Stimulated activated naive CD8-positive, alpha-beta T cell treated with anti-CD3 and anti-CD28 coated beads, Interleukin-15, amount 100 ng/mL, for 72 hours (primary cell): Measurements from ENCODE around the gene HPCAL4.

Experiments
- ATAC-seq: fragments of 150-1000 bp; cut with Tn5 transposase; 2 replicates; pipeline ENCODE4 v1.10.0; 2021; ENCODE audit warnings: mild to moderate bottlenecking, moderate library complexity
- DNase-seq, 2 donors: peaks; one replicate each; pipeline ENCODE4 v3.0.0; 2021 to 2022
- H3K27ac Mint-ChIP-seq, 2 donors: one replicate each; pipeline ENCODE4 v1.8.0; 2022; ENCODE audit warnings: mild to moderate bottlenecking in 2 of 2, mixed read lengths in 2 of 2, moderate library complexity in 2 of 2
- H3K27me3 Mint-ChIP-seq: one replicate; pipeline ENCODE4 v1.8.0; 2022; ENCODE audit warnings: mixed read lengths
- H3K4me1 Mint-ChIP-seq: one replicate; pipeline ENCODE4 v1.8.0; 2022; ENCODE audit warnings: mild to moderate bottlenecking, mixed read lengths
- H3K4me3 Mint-ChIP-seq, 2 donors: one replicate each; pipeline ENCODE4 v1.8.0; 2022; ENCODE audit warnings: mild to moderate bottlenecking in 2 of 2, mixed read lengths in 2 of 2, moderate library complexity in 1 of 2
- H3K9me3 Mint-ChIP-seq, 2 donors: one replicate each; pipeline ENCODE4 v1.8.0; 2022; ENCODE audit warnings: mixed read lengths in 2 of 2

Gene HPCAL4

DNA sequence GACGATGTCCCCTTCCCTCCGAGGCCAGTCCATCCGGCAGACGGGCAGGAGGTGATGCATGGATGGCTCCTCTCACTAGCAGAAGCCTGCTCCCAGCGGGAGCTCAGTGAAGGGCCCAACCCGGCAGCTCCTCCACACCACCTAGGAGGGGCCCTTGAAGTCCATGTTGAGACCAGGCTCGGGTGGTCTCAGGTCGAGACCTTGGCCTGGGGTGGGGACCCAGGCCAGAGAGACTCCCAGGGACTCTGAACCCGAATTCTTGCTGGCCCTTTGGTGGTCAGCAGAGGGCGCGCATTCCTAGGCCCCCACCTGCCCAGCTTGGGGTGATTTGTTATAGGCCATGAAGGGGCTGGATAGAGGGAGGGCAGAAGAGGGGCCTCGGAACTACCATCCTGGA lies 18.7 kb downstream of the HPCAL4 start:
- Mint-ChIP-seq H3K4me1 (peaks cover 36% of the 10 kb centered on the region), H3K27ac (no peak overlapping the region), H3K4me3 (peak overlapping the region; percentile 59 to 71), H3K27me3 (peaks cover 55% of the 10 kb centered on the region), H3K9me3 (no peaks in the 10 kb centered on the region)
- ATAC-seq: peak; percentile 34
- no peak for DNase-seq

DNA sequence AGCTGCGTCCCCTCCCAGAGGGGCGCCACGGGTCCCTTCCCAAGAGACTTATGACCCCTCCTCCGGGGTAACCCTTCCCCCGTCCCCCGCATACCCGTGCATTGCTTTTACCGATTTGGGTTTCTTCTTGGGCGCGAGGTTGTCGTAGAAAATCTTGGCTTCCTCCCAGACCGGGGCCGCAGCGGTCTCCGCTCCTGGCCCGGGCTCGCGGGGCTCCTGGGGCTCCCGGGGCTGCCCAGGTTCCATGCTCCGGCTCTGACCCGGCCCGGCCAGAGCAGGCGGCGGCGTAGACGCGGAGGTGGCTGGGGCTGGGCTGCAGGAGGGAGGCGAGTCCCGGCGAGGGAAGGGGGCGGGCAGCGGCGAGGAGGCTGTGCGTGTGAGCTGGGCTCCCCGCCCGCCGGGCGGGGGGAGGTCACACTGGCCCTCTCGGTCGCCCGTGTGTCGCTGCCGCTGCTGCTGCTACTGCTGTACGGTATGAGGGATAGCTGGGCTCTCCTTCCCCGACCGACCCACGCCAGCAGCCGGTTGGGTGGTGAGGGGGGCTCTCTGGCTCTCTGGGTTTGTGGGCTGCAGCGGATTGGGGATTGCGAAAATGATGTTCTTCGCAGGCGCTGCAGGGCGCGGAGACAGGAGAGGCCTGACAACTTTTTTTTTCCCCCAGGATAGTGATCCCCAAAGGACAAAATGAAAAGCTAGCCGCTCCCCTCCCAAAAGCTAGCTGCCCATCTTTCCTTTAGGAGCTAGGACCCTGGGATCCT lies 19.3 kb downstream of the HPCAL4 start, which contains the start of gene NT5C1A:
Gene NT5C1A (minus strand): TSS at position 315 of the 758 bp plus-strand sequence. CDS start 69 bp downstream, at position 246.
- Mint-ChIP-seq H3K4me1 (peaks cover 42% of the 10 kb centered on the region), H3K9me3 (no peaks in the 10 kb centered on the region), H3K27me3 (peaks cover 55% of the 10 kb centered on the region), H3K4me3 (peak within 1 kb of the TSS; percentile 59 to 71), H3K27ac (peak within 1 kb of the TSS in 1 of 2 donors; percentile 34)
- ATAC-seq (peak; percentile 41), DNase-seq (peak in 1 of 2 donors; percentile 39)

DNA sequence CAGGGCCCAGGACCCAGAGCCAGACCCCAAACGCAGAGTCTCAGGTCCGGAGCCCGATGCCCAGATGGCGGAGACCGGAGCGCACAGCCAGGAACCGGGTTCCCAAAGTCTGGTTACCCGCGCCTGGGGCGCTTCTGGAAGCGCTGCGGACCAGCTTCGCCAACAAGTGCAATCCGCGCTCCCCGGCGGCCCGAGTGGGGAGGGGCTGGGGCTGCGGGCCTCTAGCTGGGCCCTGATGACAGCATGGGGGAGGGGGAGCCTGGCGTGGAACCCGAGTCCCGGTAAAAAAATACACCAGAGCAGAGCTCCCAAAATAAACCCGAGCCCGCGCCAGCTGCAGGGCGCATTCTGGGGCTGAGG lies 19.8 kb downstream of the HPCAL4 start:
- no peaks in the 10 kb centered on the region for H3K9me3 Mint-ChIP-seq
- H3K27me3 Mint-ChIP-seq: peaks cover 55% of the 10 kb centered on the region
- H3K4me3 Mint-ChIP-seq: peak overlapping the region; percentile 59 to 71
- peaks cover 48% of the 10 kb centered on the region for H3K4me1 Mint-ChIP-seq
- ATAC-seq (no peak), DNase-seq (no peak)
- no peak overlapping the region for H3K27ac Mint-ChIP-seq

GRCh38 chr1:39670689-39671088 lies 20.5 kb downstream of the HPCAL4 start:
- Mint-ChIP-seq H3K4me3 (peak overlapping the region; percentile 59 to 71), H3K9me3 (no peaks in the 10 kb centered on the region), H3K27ac (peak overlapping the region in 1 of 2 donors; percentile 34), H3K27me3 (peaks cover 55% of the 10 kb centered on the region), H3K4me1 (peaks cover 55% of the 10 kb centered on the region)
- ATAC-seq (no peak), DNase-seq (no peak)

DNA sequence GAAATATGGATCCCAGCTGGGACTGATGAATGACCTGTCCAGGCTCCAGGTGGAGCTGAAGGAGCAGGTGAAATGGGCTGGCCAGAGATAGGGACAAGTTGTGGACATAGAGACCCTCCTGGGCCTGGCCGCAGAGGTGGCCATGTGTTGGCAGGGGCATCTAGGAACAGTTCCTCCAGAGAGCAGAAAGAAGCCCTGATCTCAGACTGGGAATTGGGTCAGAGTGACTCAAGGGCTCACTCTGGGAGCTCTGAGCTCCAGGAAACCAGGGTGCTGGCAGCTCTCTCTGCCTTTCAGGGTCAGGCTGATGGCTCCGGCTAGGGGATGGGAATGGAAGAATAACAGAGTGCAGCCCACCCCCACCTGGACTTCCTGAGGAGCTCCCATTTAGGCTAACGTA lies 22.3 kb downstream of the HPCAL4 start:
- no peak overlapping the region for H3K4me3 Mint-ChIP-seq

GRCh38 chr1:39668111-39668510 lies 23.1 kb downstream of the HPCAL4 start:
- Mint-ChIP-seq H3K4me1 (peaks cover 71% of the 10 kb centered on the region), H3K4me3 (peak overlapping the region in 1 of 2 donors; percentile 27), H3K9me3 (no peaks in the 10 kb centered on the region), H3K27ac (peak overlapping the region in 1 of 2 donors; percentile 79), H3K27me3 (peaks cover 43% of the 10 kb centered on the region)
- no peak for DNase-seq
- no peak for ATAC-seq

More for the DNA sequence above, 22.3 kb downstream of the HPCAL4 start:
- no peak for ATAC-seq
- Mint-ChIP-seq H3K27ac (no peak overlapping the region), H3K27me3 (peaks cover 50% of the 10 kb centered on the region), H3K4me1 (peaks cover 68% of the 10 kb centered on the region), H3K9me3 (no peaks in the 10 kb centered on the region)
- no peak for DNase-seq

DNA sequence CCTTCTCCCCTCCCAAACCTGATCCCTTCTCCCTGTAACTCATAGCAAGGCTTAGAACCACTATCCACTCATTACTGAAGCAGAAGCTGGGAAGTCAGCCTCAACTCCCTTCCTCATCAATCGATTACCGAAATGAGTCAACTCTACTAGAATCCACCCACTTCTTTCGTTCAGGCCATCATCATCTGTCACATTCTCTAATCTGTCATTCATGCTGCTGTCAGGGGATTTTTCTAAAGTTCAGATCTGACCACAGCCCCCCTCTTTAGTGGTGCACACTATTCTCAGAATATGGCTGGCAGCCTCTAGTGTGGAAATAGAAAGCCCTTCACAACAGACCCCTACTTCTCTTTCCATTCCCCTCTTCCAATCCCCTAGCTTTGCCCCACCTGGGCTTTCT lies 24.5 kb downstream of the HPCAL4 start:
- Mint-ChIP-seq H3K4me1 (peaks cover 75% of the 10 kb centered on the region), H3K4me3 (peak overlapping the region; percentile 34 to 62), H3K27ac (peak overlapping the region; percentile 70 to 79), H3K27me3 (peaks cover 34% of the 10 kb centered on the region), H3K9me3 (no peaks in the 10 kb centered on the region)
- DNase-seq: peak; percentile 76 to 87
- ATAC-seq: peak; percentile 95

GRCh38 chr1:39663559-39663958 lies 27.7 kb downstream of the HPCAL4 start:
- Mint-ChIP-seq H3K27me3 (peaks cover 6% of the 10 kb centered on the region), H3K9me3 (no peaks in the 10 kb centered on the region), H3K27ac (no peak overlapping the region), H3K4me1 (peaks cover 56% of the 10 kb centered on the region), H3K4me3 (no peak overlapping the region)
- DNase-seq (no peak), ATAC-seq (no peak)

DNA sequence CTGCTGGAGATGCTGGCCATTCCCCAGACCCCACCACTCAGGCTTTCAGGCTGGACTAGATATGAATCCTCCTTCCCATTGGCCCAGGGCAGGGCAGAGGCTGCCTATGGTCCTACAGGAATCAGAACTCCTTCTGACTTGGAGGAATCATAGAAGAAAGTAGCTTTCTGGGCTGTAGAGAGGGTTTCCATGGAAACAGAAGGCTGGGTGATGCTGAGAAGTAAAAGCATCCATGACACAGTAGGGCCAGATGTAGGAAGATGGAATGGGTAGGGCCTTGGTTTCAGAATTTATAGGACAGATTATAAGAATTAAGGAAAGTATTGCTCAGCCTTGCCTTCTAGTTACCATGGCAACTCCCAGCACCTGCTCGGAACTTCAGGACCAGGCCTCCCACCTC lies 28.4 kb downstream of the HPCAL4 start:
- Mint-ChIP-seq H3K4me3 (no peak overlapping the region), H3K27me3 (peaks cover 3% of the 10 kb centered on the region), H3K9me3 (no peaks in the 10 kb centered on the region), H3K27ac (no peak overlapping the region), H3K4me1 (peaks cover 54% of the 10 kb centered on the region)
- no peak for DNase-seq
- no peak for ATAC-seq

GRCh38 chr1:39659538-39659937 lies 31.7 kb downstream of the HPCAL4 start:
- no peaks in the 10 kb centered on the region for H3K9me3 Mint-ChIP-seq
- no peak overlapping the region for H3K4me3 Mint-ChIP-seq
- peaks cover 16% of the 10 kb centered on the region for H3K27me3 Mint-ChIP-seq
- DNase-seq: no peak
- peaks cover 31% of the 10 kb centered on the region for H3K4me1 Mint-ChIP-seq
- no peak overlapping the region for H3K27ac Mint-ChIP-seq
- no peak for ATAC-seq

DNA sequence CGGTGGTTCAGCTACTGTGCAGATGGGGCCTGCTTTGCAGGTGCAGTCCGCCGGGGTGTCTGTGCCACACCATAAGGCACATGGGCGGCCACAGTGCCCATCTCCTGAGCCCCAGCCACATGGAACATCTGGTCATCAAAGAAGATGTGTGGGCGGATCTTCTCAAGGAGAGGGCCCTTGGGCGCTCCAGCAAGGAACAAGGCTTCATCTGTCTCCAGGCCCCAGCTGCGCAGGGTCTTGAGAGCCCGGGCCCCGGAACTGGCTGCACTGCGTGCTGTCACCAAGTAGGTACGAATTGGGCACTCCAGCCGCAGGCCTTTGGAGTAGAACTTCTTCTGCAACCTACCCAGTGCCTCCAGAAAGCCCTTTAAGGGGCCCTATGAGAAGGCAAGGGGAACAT lies 32.1 kb downstream of the HPCAL4 start:
- H3K27ac Mint-ChIP-seq: no peak overlapping the region
- H3K27me3 Mint-ChIP-seq: peaks cover 21% of the 10 kb centered on the region
- DNase-seq (no peak), ATAC-seq (no peak)
- H3K4me3 Mint-ChIP-seq: no peak overlapping the region
- H3K4me1 Mint-ChIP-seq: peaks cover 29% of the 10 kb centered on the region
- no peaks in the 10 kb centered on the region for H3K9me3 Mint-ChIP-seq

DNA sequence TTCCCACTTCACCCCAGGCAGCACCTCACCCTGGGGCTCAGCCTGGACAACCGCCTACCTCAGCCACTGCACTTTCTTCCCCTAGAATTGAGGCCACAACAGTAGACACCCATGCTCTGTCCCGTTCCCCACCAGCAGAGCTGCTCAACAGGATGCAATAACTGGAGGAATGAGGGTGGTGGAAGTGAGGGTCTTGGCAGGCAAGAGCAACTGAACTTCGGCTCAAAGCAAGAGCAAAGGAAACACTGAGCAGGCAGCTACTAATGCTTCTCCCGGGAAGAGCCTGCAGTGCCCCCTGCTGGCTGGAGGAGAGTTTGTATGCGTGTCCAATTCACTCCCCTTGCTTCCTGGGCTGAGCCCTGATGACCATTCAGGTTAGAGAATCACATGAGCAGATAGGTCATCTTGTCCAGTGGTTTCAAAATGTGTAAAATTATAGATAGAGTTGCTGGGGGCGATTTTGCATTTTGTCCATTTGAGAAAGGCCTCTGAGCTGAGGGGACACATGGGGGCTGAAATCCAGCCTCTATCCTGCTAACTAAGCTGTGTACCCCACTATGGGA lies 33.2 kb downstream of the HPCAL4 start:
- DNase-seq (peak; percentile 68 to 71), ATAC-seq (peak; percentile 75)
- H3K4me1 Mint-ChIP-seq: peaks cover 35% of the 10 kb centered on the region
- no peaks in the 10 kb centered on the region for H3K9me3 Mint-ChIP-seq
- peak overlapping the region; percentile 65 to 70 for H3K4me3 Mint-ChIP-seq
- peaks cover 27% of the 10 kb centered on the region for H3K27me3 Mint-ChIP-seq
- H3K27ac Mint-ChIP-seq: peak overlapping the region in 1 of 2 donors; percentile 60

DNA sequence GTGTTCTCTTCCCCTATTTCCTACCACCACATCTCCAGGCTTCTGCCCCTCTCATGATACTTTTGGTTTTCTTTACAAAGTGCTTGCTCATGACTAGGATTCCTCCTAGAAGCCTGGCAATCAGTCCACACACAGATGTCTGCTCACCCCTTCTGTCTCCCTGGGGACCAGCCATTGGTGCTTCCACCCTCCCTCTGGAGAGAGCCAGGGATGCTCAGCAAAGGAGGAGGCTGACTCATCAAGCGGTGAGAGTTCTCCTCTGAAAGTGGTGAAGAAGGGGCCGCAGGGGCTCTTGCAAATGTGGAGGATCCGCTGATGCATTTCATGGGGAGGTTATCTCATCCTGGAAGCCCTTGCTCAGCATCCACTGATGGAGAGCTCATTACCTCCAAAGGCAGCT lies 33.8 kb downstream of the HPCAL4 start:
- peaks cover 27% of the 10 kb centered on the region for H3K27me3 Mint-ChIP-seq
- ATAC-seq (no peak), DNase-seq (no peak)
- H3K27ac Mint-ChIP-seq: peak overlapping the region in 1 of 2 donors; percentile 19
- H3K4me3 Mint-ChIP-seq: no peak overlapping the region
- H3K9me3 Mint-ChIP-seq: no peaks in the 10 kb centered on the region
- peaks cover 29% of the 10 kb centered on the region for H3K4me1 Mint-ChIP-seq

- H3K4me3 Mint-ChIP-seq: no peak overlapping the region
- H3K27me3 Mint-ChIP-seq: peaks cover 27% of the 10 kb centered on the region
- DNase-seq (no peak), ATAC-seq (no peak)
- no peak overlapping the region for H3K27ac Mint-ChIP-seq
- H3K4me1 Mint-ChIP-seq: peaks cover 25% of the 10 kb centered on the region
- no peaks in the 10 kb centered on the region for H3K9me3 Mint-ChIP-seq
Measured at GRCh38 chr1:39656391-39656790, 34.8 kb downstream of the HPCAL4 start.

DNA sequence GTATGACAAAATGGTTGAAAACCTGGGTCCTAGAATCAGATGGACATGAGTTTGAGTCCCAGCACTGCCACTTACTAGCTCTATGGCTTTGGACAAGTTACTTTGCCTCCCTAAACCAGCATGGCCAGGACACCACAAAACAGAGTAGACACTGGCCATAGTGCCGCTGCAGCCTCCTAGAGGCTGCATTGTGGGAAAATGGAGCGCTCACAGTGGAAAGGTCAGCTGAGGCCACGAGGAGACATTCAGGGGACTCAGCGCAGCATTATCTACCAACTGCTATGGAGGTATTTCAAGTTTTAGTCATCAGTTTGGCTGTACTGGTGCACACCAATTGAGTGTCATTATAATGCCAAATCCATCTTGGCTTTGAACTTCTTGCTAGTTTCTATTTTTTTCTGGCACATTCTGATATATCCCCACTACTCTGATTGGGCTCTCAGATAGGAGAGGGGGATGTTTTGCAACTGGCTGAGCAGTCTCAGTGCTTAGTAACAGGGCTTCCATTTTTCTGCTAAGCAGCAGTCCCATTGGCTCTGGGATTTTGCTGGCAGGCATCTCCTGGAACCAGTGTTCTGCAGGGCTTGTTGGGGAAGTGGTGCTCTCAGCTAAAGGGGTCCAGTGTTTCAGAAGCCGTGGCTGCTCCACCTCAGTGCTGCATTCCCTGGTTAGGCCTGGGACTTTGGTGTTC lies 35.5 kb downstream of the HPCAL4 start:
- ATAC-seq (no peak), DNase-seq (no peak)
- Mint-ChIP-seq H3K4me1 (peaks cover 25% of the 10 kb centered on the region), H3K27me3 (peaks cover 27% of the 10 kb centered on the region), H3K27ac (no peak overlapping the region), H3K4me3 (no peak overlapping the region), H3K9me3 (no peaks in the 10 kb centered on the region)

- ATAC-seq: no peak
- peaks cover 25% of the 10 kb centered on the region for H3K4me1 Mint-ChIP-seq
Measured at GRCh38 chr1:39654291-39654690, 36.9 kb downstream of the HPCAL4 start.

More at GRCh38 chr1:39654291-39654690, 36.9 kb downstream of the HPCAL4 start:
- Mint-ChIP-seq H3K9me3 (no peaks in the 10 kb centered on the region), H3K27ac (peak overlapping the region; percentile 52 to 94), H3K27me3 (peaks cover 27% of the 10 kb centered on the region), H3K4me3 (no peak overlapping the region)
- DNase-seq: no peak
